Epithelial cell of prostate (primary cell): ENCODE measurements around the gene TICAM1.
"Not testable (repeated sequence)": the region's sequence is repeated elsewhere in the genome, so short reads cannot be mapped to it uniquely, and the experiment has no call there.

Experiments used
- DNase-seq: peaks from one replicate; pipeline ENCODE4 v3.0.0-alpha.2; 2011; ENCODE audit warnings: low read depth, low spot score
- H3K27ac ChIP-seq: fragments of 450-650 bp; 2 replicates; pipeline ENCODE4 v1.5.1; 2017; ENCODE audit warnings: mild to moderate bottlenecking

The TICAM1 gene

DNA sequence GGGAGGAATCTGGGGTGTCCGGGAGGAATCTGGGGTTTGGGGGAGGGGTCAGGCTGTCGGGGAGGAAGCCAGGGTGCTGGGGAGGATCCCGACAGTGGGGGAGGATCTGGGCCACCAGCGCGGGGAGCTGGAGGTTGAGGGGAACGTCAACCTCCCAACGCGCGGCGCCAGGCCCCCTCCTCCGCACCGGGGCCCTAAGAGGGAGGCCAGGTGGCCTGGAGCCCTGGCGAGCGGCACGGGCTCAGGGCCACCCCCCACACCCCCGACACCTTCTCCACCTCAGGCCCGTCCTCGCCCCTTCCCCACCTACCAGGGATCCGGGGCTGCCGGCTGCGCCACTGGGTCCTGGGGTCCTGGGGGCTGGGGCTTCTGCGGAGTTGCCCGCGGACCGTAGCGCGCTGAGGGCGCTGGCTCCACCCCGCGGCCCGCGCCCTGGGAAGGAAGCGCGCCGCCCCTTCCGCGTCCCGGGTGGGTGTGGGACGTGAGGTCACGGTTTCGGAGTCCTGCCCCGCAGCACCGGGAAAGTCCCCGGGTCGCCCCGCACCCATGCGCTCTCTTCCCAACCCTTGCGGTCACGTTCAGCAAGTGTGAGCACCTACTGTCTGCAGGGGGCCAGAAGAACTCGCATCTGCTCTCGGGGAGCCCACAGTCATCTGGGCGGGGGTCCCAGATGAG, at the start of gene TICAM1:
Gene TICAM1 (minus strand): TSS at position 409 of the 675 bp plus-strand sequence. CDS start 13,335 bp downstream, outside the sequence.
- peak within 1 kb of the TSS; percentile 87 for H3K27ac ChIP-seq
- peak; percentile 68 for DNase-seq

DNA sequence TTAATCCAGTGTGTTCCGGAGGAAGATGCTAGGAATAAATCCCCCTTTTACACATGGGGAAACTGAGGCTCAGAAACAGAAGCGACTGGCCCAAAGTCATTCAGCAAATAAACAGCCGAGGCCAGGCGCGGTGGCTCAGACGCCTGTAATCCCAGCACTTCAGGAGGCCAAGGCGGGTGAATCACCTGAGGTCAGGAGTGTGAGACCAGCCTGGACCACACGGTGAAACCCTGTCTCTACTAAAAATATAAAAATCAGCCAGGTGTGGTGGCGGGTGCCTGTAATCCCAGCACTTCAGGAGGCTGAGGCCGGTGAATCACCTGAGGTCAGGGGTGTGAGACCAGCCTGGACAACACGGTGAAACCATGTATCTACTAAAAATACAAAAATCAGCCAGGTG, 47.5 kb upstream of the TICAM1 start:
- no peak overlapping the region for H3K27ac ChIP-seq
- DNase-seq, result no peak

DNA sequence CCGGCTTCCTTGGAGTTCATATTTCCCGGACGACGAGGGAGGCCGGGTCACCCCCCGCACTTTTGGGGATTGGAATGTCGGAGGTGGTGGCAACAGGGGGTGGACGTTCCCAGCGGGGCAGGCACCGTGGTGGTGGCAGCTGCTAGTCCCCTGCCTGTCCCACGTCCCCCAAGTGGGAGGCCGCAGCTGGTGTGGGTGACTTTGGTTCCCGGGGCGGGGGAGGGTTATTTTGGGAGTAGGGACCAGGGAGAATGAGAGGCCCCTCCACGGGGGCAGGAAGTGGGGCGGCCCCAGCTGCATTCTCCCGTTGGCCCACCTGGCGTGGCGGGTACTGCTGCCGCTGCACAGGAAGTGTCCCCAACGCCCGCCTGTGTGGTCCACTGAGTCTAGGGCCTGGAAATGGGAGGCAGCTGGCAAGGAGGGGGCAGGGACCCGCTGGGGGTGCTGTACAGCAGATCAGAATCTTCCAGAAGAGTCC, 47.0 kb upstream of the TICAM1 start:
- no peak overlapping the region for H3K27ac ChIP-seq
- no peak for DNase-seq

DNA sequence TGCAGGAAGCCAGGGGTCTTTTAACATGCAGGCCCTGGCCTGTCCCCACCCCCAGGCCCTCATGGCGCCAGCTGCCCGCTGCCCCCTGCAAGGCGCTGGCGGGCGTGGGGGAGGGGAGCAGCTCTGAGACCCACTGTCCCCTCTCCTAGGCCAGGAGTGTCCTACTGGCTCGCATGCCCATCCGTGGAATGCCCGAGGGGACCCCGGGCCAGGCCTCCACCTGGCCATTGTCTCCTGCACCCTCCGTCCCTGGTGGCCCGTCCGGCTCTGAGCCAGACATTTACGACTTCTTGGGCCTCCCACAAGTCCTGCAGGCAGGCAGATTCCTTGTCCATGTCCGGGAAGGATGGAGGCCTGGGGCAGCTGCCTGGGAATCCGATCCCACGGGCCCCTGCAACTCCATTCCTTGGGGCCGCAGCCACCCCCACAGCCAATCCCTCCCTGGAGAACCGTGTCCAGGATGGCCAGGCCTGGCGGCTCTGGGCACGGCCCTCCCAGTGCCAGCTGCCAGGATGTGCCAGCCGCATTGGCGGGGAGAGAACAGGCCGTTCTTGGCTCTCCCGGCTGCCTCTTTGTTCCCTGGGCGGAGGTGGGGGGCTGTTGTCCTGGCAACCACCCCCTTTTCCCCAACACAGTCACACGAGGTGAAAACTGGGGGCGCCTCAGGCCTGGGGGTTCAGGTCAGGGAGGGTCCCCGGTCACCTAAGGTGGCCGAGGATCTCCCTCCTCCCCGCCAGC, 46.4 kb upstream of the TICAM1 start:
- no peak overlapping the region for H3K27ac ChIP-seq
- DNase-seq, result no peak

DNA sequence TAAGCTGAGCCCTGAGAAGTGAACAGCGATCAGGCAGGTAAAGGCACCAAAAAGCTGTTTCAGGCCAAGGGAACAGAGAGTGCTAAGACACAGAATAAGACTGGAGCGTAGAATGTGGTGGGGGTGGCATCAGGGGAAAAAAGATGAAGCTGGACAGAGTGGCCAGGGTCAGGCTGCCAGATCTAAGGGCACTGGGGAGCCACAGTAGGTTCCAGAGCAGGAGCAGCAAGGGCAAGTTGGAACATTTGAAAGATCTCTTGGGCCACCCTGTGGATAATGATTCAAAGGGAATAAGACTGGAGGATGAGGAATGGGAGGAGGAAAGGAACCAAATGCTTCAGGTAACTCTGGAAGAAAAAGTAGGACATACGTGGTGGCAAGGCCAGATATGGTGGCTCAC, 42.4 kb upstream of the TICAM1 start:
- DNase-seq, result no peak
- H3K27ac ChIP-seq, result no peak overlapping the region

DNA sequence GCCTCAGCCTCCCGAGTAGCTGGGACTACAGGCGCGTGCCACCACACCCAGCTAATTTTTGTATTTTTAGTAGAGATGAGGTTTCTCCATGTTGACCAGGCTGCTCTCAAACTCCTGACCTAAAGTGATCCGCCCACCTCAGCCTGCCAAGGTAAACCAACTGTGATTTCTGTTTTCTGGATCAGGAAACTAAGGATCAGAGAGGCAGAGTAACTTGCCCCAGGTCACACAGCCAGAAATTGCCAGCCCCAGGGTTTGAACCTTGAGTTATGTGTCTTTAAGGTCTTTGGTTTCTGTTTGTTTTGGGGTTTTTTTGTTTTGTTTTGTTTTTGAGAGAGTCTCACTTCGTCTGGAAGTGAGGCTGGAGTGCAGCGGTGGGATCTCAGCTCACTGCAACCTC, 40.2 kb upstream of the TICAM1 start:
- H3K27ac ChIP-seq, result peak overlapping the region; percentile 31
- DNase-seq, result no peak

DNA sequence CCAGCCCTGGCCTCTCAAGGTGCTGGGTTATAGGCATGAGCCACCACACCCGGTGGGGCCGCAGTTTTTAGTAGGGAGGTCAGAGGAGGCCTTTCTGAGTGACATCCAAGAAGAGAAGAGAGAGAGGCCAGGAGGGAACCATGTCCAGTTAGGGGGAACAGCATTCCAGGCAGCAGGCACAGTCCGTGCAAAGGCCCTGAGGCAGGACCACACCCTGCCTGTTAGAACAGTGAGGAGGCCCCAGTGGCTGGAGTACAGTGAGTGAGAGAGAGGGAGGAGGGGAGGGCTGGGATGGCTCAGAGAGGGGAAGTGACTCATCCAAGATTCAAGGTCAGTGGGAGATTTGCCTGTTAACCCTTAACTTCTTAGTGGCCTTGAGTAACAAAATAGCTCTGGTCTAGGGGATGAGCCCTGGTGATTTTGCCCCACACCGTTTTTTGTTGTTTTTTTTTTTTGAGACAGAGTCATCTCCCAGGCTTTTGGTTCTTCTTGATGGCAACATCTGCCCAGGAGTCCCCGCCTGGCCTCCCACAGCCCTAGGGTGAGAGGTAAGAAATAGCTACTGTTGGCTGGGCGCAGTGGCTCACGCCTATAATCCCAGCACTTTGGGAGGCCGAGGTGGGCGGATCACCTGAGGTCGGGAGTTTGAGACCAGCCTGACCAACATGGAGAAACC, 38.7 kb upstream of the TICAM1 start:
- H3K27ac ChIP-seq, result peak overlapping the region; percentile 90
- peak; percentile 66 for DNase-seq

DNA sequence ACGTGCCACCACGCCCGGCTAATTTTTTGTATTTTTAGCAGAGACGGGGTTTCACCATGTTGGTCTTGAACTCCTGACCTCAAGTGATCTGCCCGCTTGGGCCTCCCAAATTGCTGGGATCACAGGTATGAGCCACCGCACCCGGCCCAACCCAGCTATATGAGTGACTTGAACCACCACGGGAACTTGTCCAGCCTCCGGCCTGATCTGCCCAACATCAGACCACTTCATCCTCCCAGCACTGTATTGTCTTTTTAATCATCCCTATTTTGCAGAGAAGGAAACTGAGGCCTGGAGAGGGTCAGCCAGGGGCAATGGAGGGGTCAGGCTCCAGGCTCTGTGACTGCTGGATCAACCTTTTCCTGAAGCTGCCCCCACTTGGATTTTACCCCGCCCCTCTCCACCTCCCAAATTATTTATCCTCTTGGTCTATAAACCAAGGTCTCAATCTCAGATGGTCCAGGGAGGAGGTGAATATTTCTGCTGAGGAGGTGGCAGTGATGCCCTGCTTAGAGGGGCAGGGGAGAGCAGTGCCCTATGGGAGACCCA, 36.8 kb upstream of the TICAM1 start:
- H3K27ac ChIP-seq, result peak overlapping the region; percentile 90
- no peak for DNase-seq

DNA sequence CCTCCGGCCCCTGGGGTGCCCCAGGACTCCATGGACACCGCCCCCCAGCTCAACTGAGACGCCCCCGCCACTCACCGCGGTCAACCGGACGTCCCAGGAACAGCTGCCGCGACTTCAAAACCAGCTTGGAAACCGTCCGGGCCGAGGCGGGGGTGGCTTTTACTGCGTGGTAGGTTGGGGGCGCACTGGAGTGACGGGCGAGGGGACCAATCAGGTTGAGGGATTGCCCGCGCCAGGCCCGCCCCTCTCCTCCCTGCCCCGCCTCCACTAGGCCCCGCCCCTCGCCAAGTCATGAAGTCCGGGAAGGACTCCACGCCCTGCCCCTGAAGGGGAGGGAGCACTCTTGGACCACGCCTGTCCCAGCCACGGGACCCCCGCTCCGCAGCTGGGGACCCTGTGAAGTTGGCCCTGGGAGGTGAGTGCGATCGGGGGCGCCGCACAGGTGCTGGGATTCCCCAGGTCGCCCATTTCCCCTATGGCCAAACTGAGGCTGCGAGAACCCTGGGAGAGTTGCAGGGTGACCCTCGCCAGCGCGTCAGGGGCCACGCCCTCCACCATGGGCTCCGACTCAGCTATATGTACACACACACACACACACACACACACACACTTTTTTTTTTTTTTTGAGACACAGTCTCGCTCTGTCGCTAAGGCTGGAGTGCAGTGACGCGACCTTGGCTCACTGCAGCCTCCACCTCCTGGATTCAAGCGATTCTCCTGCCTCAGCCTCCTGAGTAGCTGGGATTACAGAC, 36.2 kb upstream of the TICAM1 start, which contains the start of gene PLIN3:
Gene PLIN3 (minus strand): TSS at position 134 of the 752 bp plus-strand sequence. CDS start 6,273 bp downstream, outside the sequence.
- DNase-seq, result peak; percentile 61
- H3K27ac ChIP-seq, result peak within 1 kb of the TSS; percentile 90

DNA sequence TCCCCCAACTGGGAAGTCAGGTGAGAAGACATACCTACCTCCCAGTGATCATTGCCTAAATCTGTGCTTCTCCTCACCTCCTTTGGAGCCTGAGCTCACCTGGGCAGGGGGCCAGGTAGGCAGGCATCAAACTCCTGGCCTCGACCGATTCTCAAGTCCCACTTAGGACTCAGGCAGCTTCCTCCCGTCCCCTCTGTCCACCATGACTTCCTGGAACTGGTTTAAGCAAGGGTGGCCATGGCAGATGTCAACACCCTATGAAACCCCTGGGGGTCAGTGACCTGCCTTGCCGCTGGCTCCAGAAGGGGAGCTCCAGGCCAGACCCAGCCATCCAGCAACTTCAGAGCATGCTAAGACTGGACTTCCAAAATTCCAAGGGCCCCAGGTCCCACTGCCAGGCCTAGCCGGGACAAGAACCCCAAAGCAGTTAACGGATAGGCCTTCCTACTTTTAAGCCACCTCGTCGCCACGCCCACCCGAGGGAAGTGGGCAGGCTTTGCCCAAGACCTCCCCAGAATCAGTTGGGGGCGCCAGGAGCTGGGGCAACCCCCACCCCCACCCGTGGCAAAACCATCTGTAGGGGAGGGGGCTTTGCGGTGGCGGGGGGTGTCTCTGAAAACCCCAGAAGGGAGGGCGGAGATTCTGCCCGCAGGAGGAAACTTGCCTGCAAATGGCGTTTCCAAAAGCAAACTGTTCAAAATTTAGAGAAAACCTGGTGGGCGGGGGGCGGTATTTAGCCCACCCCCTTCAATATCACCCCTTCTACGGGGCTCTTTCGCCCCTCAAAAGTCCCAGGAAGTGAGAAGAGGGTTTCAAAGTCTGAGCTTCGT, 35.3 kb upstream of the TICAM1 start:
- no peak for DNase-seq

DNA sequence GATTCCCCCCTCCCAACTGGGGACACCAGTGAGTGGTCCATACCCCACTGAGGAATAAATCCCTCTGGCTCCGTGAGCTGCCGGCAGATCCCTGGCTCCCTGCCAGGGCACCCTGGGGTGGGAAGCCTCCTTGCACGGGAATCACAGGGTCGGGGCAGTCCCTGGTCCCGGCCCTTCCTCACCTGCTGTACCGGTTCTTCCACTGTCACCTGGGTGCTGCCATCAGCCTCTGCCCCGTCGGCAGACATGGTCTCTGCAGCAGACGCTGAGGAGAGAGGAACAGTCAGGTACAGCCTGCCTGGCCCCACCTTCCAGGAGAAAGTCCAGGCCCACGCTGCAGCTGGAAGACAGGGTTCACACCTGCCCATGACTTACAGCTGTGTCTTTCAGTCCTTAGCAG, 29.6 kb upstream of the TICAM1 start:
- H3K27ac ChIP-seq, result no peak overlapping the region
- DNase-seq, result no peak

More for the DNA sequence above, 35.3 kb upstream of the TICAM1 start:
- H3K27ac ChIP-seq, result peak overlapping the region; percentile 90

DNA sequence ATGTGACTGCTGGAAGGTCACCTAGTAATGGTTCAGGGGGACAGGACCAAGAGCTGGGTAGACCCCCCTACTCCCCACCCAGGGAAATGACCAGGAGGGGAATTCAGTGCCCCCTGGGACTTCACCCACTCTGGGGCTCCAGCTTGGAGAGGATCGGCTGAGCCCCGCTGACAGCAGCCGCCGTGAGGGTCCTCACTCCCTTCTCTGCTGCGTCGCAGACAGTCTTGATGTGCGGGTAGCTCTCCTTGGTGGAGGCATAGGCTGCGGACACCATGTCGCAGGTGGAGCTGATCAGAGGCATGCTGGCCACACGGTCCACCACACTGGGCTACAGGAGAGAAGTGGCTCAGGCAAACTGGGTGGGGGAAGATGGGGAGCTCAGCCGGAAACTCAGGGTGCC, 28.2 kb upstream of the TICAM1 start:
- no peak overlapping the region for H3K27ac ChIP-seq

DNA sequence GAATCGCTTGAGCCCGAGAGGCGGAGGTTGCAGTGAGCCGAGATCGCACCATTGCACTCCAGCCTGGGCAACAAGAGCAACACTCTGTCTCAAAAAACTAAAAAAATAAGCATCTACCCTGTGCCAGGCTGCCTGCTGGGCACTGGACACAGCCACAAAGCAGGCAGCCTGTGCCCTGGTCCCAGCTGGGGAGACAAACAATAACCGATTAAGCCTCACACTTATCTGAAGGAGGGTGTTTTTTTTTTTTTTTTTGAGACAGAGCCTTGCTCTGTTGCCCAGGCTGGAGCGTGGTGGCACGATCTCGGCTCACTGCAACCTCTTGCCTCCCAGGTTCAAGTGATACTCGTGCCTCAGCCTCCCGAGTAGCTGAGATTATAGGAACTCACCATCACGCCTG, 25.0 kb upstream of the TICAM1 start:
- DNase-seq, H3K27ac ChIP-seq: not testable (repeated sequence)

More for the DNA sequence above, 28.2 kb upstream of the TICAM1 start:
- DNase-seq, result no peak

DNA sequence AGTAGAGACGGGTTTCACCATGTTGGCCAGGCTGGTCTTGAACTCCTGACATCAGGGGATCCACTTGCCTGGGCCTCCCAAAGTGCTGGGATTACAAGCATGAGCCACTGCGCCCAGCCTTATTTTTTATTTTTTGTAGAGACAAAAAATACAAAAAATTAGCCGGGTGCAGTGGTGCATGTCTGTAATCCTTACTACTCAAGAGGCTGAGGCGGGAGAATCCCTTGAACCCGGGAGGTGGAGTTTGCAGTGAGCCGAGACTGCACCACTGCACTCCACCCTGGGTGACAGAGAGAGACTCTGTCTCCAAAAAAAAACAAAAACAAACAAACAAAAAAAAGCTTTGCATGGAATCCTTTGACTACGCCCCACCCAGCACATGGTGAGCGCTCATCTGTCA, 22.0 kb upstream of the TICAM1 start:
- DNase-seq, H3K27ac ChIP-seq: not testable (repeated sequence)

DNA sequence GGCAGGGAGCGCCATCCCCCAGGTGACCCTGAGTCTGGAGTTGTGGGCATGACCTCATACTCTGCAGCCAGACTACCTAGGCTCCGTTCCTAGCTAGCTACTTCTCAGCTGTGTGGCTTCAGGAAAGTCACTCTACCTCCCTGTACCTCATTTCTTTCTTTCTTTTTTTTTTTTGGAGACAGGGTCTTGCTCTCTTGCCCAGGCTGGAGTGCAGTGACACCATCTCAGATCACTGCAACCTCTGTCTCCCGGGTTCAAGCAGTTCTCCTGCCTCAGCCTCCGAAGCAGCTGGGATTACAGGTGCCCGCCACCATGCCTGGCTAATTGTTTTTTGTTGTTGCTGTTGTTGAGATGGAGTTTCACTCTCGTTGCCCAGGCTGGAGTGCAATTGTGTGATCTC, 21.0 kb upstream of the TICAM1 start:
- no peak overlapping the region for H3K27ac ChIP-seq
- no peak for DNase-seq

DNA sequence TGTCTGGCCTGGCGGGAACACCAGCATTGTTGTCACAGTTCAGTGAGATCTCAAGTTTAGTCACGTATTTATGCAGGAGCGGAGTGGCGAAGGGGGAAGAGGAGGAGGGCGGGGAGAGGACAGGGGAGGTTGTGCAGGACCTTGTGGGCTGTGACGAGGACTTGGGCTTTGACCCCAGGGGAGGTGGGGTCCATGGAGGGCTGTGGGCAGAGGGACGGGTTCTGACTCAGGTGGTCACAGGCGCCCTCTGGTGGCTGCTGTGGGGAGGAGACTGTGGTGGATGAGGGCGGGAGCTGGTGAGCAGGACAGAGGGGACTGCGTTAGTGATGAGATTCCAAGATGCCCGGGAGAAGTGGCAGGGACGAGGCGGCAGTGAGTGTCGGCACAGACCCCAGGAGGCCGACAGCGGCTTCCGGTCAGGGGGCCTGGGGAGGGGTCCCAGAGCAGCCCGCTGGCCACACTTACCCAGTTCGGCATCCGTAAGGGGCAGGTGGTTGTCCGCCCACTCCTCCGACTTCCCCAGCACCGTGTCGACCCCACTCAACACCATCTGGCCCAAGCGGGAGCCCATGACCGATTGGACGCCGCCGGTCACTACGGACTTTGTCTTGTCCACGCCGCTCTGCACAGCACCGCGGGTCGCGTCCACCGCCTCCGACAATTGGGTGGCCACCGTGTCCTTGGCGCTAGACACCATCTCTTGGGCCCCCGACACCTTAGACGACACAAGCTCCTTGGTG, 20.2 kb upstream of the TICAM1 start:
- H3K27ac ChIP-seq, result no peak overlapping the region
- DNase-seq, result no peak

DNA sequence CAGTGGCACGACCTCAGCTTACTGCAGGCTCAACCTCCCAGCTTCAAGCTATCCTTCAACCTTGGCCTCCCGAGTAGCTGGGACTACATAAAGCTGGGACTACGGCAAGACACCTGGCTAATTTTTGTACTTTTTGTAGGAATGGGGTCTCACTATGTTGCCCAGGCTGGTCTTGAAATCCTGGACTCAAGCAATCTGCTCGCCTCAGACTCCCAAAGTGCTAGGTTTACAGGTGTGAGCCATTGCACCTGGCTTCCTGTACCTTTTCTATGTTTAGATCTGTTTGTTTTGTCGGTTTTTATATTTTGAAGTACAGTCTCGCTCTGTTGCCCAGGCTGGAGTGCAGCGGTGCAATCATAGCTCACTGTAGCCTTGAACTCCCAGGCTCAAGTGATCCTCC, 17.5 kb upstream of the TICAM1 start:
- no peak for DNase-seq
- no peak overlapping the region for H3K27ac ChIP-seq

DNA sequence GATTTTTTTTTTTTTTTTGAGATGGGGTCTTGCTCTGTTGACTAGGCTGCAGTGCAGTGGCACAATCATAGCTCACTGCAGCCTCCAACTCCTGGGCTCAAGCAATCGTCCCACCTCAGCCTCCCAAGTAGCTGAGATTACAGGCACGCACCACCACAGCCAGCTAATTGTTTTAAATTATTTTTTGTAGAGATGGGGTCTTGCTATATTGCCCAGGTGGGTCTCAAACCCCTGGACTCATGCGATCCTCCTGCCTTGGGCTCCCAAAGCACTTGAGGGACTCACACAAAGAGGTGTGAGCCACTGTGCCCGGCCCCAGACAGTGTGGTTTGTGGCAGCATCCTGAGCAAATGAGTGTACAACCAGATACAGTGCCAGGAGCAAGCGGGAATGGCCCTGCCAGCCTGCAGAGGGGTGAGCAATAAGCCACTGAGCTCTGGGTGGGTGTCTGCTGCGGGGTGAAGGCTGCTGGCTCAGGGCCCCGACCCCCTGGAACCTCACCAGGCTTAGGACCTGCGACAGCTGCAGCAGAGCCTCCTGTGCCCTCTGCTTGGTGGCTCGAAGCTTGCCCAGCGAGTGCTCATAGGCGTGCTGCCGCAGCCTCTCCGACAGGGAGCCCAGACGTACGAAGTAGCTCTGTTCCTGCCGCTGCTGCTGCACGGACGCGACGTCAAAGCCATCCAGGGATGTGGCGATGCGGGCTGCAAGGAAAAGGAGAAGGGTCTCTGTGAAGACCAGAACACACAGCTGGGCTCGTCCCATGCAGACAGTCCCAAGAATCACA, 15.9 kb upstream of the TICAM1 start:
- DNase-seq, result no peak

More for the DNA sequence above, 15.9 kb upstream of the TICAM1 start:
- H3K27ac ChIP-seq, result no peak overlapping the region
